Esophagus mucosa (tissue), 1 donor: ENCODE data around the gene PRR12. TPM values are rescaled to one million over a fixed set of nuclear protein-coding genes. Genes with fewer than 3 reads are reported as not detected.
A peak's percentile ranks its signal among the peaks of the same experiment; 100 is the strongest.

Experiments used
- ATAC-seq: fragments of 200-7000 bp; cut with Tn5 transposase; one replicate; pipeline ENCODE4 v1.9.1; 2020
- total RNA-seq: library from RNA; stranded (reverse); gene quantifications from one replicate; pipeline ENCODE4 v1.2.4, GENCODE V29; 2023
- donor health status: DM: yes; HTN: yes; CAD: no.

PRR12 gene
- total RNA-seq, 1 donor from 2014 or later = 11.7 TPM

DNA sequence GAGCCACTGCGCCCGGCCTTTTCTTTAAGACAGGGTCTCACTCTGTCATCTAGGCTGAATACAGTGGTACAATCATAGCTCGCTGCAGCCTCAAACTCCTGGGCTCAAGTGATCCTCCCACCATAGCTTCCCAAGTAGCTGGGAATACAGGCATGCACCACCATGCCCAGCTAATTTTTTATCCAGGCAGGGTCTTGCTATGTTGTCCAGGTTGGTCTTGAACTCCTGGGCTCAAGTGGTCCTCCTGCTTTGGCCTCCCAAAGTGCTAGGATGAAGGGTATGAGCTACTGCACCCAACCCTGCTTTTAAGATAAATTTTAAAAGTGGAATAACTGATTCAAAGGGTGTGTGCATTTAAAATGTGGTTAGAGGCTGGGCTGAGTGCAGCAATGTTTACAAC is 24.7 kb upstream of the PRR12 start:
- ATAC-seq = no peak

DNA sequence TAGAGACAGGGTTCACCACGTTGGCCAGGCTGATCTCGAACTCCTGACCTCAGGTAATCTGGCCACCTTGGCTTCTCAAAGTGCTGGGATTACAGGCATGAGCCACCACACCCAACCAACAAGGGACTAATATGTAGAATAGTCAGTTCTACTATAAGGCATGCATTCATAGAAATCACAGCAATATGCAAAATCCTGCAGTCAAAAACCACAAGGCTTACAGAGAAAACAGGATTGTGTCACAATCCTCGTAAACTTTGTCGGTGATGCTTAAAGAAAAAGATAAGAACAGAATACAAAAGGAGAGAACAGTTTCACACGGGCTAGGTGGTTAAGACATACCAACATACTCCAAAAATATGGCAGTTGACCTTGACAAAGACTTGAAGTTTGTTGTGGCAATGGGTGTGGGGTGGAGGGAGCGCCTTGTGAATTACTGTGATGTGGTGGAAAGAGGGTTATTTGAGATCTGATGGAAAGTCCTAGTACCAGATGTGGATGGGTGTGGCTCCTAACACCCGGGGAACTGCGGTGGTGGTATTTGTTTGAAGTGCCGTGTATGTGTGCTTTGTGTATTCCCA is 23.0 kb upstream of the PRR12 start:
- no peak for ATAC-seq

DNA sequence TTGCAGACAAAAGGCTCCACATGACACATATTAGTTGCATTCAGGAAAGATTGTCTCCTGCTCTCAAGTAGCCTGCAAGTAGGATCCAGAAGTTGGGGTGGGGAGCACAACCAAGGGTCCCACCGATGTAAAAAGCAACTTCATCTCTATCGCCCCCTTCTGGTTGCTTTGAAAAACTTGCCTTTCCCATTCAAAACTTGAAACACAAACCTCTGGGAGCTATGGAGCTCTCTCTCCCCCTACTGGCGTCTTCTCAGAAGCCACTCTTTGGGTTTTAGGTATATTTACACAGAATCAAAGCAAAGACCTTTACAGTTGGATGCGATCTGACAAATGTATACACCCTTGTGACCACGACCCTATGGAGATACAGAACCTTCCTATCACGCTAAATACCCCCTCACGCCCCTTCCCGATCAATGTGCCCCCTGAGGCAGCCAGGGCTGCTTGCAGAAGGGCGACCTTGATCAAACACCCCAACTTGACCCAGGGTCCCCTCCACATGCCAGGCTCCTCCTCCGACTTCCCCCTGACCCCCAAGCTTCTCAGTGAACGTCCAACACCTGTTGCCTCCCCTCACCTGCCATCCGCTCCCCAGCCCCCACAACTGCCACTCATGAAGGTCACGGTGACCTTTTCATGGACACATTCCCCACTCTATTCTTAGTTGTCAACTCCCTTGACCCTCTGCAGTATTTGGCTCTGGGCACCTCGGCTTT is 20.7 kb upstream of the PRR12 start:
- peak; percentile 68 for ATAC-seq

DNA sequence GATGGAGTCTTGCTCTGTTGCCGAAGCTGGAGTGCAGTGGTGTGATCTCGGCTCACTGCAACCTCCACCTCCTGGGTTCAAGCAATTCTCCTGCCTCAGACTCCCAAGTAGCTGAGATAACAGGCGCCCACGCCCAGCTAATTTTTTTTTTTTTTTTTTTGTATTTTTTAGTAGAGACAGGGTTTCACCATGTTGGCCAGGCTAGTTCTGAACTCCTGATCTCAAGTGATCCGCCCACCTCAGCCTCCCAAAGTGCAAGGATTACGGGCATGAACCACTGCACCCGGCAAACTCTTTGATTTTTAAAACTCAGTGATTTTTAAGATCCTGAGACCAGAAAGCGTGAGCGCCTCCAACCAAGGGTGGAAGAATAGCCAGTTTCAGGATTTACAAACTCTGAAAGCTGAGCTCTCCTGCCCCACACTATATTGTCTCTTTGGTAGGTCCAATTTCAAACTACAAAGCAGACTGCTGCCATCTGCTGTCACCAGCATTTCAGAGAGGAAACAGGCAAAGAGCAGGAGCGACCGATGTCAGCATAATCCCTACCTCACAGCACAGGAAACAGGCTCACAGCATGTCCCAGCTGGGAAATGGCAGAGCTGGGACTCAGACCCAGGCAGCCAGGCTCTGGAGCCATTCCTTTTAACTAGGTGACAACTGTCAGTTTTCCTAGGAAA is 19.8 kb upstream of the PRR12 start:
- ATAC-seq = peak; percentile 15

DNA sequence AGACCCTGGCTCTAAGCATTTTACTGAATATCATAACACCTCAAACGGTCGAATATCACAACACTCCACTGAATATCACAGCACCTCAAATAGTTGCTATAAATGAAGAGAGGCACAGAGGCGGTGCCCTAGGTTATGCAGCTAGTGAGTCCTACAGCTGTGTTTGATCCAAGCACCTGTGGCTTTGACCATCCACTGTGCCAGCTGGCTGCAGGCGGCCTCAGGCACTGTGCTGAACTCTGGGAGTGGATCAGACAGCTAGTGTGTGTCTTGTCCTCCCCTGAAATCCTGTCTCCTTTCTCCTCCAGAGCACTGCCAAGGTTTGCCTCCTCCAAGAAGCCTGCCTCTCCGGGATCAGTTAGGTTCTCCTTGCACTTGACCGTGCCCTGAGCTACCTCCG is 18.0 kb upstream of the PRR12 start:
- ATAC-seq = peak; percentile 16

DNA sequence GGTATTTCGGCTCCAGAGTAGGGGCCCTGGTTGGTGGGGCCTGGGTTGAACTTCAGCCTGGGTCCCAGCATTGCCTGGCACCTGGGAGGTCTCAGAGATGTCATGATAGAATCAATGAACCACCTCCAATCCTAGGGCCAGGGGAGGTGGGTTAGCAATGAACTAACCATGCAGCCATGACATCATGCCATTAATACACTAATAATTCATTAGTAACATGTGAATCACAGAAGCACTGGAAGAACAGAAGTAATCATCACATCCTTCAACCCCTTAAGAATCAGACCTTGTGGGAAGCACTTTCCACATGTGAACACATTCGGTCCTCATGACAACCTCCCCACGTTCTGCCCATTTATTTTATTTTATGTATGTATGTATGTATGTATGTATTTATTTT is 17.6 kb upstream of the PRR12 start:
- no peak for ATAC-seq

DNA sequence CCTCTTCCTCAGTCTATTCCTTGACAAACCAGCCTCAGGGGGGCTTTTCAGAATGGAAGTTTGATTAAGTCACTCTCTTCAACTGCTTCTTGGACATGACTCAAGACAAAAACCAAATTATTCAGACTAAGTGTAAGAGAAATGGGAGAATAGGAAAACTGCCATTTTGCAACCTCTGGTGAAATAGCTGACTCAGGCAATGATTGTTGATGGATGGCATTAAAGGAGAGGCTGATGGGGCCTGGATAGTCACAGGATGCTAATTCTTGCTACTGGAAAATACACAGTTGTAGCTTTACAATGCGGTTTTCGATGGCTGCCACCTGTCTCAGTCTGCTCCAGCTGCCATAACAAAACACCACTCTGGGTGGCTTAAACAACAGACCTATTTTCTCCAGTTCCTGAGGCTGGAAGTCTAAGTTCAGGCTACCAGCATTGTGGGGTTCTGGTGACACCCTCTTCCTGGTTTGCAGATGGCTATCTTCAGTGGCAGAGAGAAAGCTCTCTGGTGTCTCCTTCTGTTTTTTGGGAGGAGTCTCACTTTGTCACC is 16.7 kb upstream of the PRR12 start:
- no peak for ATAC-seq

DNA sequence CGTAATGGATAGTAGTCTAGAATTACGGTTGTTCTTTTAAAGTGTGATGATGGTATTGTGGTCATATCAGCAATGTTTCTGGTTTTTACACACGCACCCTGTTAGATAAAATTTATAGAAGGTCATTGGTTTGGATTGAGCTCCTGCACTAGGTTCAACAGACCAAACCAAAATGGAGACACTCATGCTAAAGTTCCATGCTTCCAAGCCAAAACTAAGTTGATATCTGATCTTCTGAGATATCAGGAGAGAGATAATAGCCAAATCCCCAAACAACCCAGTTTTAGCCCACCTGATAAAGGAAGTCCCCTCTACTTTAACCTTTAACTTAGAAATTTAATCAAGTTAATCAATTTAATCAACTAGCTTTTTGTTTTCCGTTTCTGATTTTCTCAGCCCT is 11.8 kb upstream of the PRR12 start:
- no peak for ATAC-seq

DNA sequence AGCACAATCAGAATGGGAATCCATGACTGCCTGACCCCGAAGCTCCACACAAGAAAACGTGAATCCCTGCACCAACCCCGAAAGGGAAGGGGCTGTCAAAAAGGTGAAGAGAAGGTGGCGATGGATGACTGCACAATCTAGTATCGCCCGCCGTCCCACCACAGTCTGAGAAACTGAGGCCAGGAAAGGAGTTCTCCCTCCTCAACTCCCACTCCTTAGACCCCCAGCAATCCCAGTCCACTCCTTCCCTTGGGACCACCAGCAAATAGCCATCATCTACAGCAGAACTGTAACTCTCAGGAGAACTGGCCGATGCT is 11.1 kb upstream of the PRR12 start:
- no peak for ATAC-seq

DNA sequence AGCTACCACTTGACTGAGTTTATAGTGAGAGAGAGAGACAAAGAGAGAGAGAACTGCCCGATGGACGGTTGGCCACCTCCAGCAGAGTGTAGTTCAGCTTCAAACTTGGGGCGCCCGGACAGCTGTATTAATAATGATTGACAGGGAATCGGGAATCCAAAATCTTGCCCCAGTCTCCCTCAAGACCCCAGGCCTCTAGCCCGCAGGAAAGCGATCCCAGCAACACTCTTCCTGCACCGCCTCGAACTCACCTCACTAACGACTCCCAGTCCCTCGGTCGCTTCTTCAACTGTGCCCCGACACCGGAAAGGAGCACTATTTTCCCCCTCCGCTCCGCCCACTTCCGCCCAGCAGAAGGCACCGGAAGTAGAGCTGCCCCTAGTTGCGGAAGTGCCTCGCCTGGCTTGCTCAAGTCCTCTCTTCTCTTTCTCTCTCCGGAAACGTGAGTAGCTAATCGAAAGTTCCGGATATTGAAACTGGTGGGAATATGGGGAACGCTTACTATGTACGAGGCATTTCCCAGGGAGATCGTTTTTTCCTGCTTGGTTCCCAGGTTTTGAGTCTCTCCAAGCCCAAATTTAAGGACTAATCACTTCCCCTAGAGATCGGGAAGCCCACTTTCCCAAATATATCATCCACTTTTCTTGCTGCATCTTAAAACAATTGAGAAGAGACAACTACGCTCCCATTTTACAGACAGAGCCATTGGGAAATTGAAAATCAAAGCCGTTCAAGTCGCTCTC is 10.5 kb upstream of the PRR12 start, which contains the start of gene NOSIP:
Gene NOSIP (minus strand): TSS at position 293 of the 743 bp plus-strand sequence. CDS start 19,865 bp downstream, outside the sequence.
- peak; percentile 96 for ATAC-seq

DNA sequence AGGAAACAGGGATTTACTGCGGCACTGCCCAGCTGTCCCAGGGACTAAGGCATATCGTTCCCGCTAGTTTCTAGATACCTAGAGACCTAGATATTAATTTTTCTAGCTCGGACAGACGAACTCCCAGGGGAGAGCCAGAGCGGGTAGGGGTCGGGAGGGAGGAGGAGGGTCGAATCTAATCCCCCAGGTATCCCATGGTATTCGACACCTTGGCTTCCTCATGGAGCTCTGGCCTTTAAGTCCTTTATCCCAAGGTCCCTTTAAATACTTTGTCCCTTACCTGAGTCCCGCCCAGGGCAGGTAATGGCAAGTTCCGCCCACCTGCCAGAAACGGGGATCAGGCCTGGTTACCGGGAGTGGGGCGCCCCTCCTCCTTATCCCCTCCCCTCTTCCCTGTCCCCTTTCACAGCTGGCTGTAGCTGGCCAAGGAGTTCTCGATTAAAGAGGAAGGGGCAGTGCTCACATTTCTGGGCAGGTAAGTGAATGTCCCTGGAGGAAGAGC is 9.9 kb upstream of the PRR12 start, which contains the start of gene PRRG2:
Gene PRRG2 (plus strand): TSS at position 310 of the 502 bp plus-strand sequence. CDS start 1,904 bp downstream, outside the sequence.
- ATAC-seq = peak; percentile 58

DNA sequence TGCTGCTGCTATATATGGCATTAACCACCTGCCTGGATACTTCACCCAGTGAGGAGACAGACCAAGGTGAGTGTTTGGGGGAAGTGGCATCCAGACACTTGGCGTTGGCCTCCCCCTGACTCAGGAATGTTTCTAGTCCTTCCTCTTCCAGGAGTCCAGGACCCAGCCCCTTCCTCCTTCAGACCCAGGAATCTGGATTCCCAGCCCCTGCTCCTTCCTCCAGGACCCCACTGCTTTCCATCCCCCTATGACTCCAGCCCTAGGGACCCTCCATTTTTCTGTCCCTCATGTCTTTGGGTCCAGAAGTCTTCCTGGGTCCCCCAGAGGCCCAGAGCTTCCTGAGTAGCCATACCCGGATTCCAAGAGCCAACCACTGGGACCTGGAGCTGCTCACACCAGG is 7.7 kb upstream of the PRR12 start:
- no peak for ATAC-seq

DNA sequence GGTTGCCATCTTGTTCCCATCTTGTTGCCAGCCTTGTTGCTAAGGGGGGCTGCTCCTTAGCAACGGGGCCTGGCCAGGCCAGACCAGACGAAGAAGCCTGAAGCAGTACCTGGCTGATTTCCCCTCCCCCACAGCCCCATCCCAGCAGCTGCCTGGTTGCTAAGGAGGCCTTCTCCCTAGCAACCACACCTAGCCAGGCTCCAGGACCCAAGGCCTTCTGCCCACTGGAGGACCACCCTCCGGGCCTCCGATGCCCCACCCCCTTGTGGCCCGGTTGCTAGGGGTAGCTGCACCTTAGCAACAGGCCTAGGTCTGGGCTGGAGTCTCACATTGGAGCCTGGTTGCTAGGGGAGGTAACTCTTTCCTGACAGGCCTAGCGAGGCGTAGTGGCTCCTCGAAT is 6.0 kb upstream of the PRR12 start:
- ATAC-seq = no peak

DNA sequence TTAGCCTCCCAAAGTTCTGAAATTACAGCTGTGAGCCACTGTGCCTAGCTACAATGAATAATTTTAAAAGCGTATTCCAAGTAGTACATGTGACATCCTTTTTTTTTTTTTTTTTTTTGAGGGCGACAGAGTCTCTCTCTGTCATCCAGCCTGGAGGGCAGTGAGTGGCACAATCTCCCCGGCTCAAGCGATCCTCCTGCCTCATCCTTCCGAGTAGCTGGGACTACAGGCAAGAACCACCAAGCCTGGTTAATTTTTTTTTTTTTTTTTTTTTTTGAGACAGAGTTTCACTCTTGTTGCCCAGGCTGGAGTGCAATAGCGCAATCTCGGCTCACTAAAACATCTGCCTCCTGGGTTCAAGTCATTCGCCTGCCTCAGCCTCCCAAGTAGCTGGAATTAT is 3.8 kb upstream of the PRR12 start:
- no peak for ATAC-seq

DNA sequence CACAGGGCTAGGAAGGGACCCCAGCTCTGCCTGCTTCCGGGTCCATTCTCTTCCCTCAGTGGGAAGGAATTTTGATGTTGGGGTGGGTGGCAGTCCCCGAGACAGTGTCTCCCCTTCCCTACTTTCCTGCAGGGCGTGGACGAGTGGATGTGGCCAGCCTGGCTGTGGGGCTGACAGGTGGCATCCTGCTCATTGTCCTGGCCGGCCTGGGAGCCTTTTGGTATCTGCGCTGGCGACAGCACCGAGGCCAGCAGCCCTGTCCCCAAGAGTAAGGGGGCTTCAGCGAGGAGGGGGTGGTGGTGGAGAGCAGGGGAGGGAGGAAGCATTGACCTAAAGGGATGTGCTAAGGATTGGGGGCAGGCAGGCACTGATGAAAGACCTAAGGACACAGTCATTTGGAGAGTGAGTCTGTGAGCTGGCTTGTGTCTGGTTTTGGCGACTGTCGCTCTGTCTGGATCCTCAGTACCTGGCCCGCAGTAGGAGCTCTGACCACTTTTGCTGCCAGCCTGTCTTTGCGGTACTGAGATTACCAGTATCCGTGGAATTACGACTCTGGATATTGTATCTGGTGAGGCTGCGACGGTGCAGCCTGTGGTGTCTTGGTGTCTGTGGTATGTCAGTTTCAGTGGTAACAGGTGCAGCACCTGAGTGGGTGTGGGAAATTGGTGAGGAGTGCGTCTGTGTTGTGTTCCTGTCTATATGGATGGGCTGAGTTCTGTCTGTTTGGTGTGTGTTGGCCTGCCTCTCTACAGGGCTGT is 2.4 kb upstream of the PRR12 start:
- no peak for ATAC-seq

DNA sequence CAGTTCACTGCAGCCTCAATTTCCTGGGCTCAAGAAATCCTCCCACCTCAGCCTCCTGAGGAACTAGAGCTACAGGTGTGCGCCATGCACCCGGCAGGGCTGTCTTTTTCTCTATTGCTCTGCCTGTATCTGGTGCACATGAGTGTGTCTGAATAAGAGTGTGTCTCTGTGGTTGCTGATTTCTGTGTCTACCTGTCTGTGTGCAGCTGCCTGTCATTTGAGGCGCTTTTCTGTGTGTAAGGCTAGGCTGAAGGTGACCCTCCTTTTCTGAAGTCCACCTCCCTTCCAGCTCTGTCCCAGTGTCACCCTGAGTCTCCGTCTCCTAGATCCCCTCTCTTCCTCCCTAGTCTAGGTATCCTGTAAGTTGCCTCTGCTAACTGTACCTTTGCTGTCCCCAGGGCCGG is 1.5 kb upstream of the PRR12 start:
- ATAC-seq = no peak

DNA sequence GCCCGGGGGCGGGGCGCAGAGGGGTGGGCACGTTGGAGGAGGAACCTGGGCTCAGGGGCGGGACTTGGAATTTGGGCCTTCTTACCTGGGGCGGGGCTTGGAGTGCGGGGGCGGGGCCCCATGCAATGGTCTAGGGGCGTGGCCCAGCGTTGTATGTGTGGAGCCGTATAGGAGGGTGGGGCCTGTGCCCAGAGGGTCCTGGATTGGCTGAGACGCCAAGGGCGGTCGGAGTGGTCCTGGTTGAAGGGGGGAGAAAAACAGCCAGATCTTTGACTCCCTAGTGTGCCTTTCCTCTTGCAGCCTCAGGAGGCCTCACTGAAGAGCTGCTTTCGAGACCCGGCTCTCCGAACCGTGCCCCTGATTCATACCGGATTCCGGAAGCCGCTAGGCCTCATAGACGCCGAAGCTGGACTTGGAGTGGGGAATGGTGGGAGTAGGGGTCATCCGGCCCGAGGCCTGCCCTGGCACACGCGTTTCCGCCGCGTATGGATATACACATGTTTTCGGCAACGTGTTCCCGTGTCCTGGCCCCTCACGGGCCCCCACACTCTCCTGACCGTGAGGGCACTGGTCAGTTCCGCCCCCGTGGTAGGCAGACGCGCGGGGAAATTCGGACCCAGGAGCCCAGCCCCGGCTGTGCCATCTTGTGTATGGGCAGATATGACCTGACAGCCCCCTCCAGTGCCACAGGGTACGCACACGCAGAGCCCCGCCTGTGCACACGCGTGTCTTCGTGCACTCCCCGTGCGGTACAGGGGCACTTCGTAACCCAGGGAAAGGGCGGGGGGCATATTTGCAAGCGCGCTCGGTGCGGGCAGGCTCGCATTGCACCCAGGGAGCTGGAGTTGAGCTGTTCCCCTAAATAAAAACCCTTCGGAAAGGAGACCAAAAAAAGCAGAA is 661 bp upstream of the PRR12 start:
- ATAC-seq = peak; percentile 87

DNA sequence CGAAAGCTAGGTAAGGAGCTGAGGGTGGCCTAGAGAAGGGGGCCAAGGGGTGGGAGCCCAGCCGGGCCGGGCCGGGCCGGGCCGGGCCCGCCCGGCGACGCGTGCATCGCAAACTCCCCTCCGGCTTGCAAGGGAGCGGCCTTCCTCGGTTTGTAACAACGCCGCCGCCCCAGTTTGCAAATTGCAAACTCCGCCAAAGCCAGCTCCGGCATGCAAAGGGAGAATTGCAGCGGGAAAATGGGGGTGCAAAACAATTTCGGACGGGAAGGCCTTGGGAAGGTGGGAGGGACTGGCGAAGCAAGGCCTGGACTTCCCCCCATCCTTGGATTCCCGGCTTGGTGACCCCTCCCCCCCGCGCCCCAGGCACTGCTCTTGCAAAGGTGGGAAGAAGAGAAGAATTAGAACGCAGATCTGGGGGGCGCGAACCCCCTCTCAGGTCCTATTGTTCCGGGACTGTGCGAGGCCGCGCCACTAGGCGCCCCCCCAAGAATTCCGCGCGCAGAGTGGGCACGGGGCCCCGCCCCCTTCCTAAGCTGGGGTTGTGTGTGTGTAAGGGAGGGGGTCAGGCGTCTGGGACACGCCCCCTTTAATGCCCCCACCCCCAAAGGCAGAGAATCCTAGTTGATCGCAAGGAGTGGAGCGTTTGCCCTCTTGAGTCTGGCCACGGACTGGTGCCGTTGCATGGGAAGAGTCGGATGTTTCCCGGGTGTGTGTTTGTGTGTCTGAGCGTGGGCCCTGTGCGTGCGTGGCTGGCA is 926 bp downstream of the PRR12 start:
- no peak for ATAC-seq

DNA sequence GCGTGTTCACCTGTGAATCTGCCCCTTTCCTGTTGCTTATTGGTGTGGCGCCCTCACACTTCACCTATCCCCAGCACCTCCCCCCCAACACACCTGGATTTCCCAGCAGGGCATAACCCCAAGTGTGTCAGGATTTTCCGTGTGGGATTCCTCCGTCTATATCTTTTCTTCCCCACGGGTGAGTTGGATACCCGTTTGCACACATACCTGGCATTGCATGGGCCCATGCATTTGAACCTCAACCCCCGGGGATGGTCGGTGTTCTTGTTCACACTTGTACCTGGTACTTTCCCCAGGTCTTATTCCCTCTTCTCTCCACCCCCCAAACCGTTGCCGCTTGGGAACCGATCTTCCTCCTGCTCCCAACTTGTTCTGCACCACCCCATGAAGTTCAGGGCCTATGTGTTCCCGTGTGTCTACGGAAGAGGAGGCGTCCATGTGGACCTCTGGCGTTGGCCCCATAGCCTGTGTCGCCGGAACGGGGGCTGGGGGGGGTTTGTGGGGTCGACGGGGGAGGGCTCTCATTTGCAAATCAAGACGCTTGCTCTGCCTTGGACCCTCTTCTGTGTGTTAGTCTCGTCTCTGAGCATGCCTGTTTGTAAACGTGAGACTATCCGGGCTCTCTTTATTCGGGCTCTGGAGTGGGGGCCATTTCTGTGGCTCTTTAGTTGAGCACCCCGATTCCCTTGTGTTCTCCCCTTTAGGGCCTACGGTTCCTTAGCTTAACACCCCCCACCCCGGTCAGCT is 1.7 kb downstream of the PRR12 start:
- ATAC-seq = no peak
